GM12878 (cell line): ENCODE data around the gene PLCD1. TPM values are rescaled to one million over a fixed set of nuclear protein-coding genes. Genes with fewer than 3 reads are reported as not detected.

Experiments
- ASH2L ChIP-seq: fragments of 300-600, 200-600 bp; sonication (generic); IDR thresholded peaks from 2 replicates; pipeline ENCODE4 v1.6.1; 2017; ENCODE audit warnings: low read depth, mild to moderate bottlenecking, borderline replicate concordance
- EGR1 ChIP-seq, 2 experiments: IDR thresholded peaks; 1 replicate in 1 of 2; 2 replicates in 1 of 2; pipeline ENCODE4 v1.6.1; 2011 to 2012; ENCODE audit warnings: low read depth in 2 of 2, low read length in 2 of 2, borderline replicate concordance in 1 of 2, mild to moderate bottlenecking in 1 of 2, moderate library complexity in 1 of 2
- NFYB ChIP-seq: IDR thresholded peaks from 2 replicates; pipeline ENCODE4 v1.6.1; 2011; ENCODE audit warnings: low read depth, mild to moderate bottlenecking, low read length, improper control_type of control experiment, moderate library complexity; ENCODE audit not compliant: insufficient read depth
- SMAD5 ChIP-seq: IDR thresholded peaks from 2 replicates; pipeline ENCODE4 v1.6.1; 2016; ENCODE audit warnings: antibody characterized with exemption, low read depth
- SMARCA5 ChIP-seq: fragments of 450-650 bp; IDR thresholded peaks from 2 replicates; pipeline ENCODE4 v1.6.1; 2017; ENCODE audit warnings: mild to moderate bottlenecking
- polyA plus RNA-seq, 11 experiments: library from polyadenylated mRNA; depleted of rRNA in 4 of 11; unstranded in 6 of 11; stranded (reverse) in 5 of 11; fragments of >200 nt; fragmentation: Nextera tagmentation in 4 of 11; fragmentation: Illumina TruSeq in 1 of 11; extraction: Ambion mirVana in 4 of 11; extraction: Trizol in 1 of 11; gene quantifications; 1 replicate in 1 of 11; 2 replicates in 10 of 11; pipeline versions ENCODE4 v1.2.1 to v1.2.3, GENCODE V29; 2011 to 2016; ENCODE audit warnings: inconsistent platforms in 2 of 11, missing spikeins in 2 of 11, low read depth in 1 of 11
- total RNA-seq, 4 experiments: library from RNA; depleted of rRNA in 3 of 4; stranded (reverse); fragments of >200 nt in 3 of 4; fragmentation: Illumina TruSeq in 1 of 4; extraction: Trizol in 1 of 4; gene quantifications; 2 replicates each; pipeline versions ENCODE4 v1.2.1 to v1.2.3, GENCODE V29; 2013 to 2021
- TF ChIP-seq, protein P1 (sequence below): fragments of 450-650 bp; IDR thresholded peaks from 2 replicates; pipeline ENCODE4 v1.6.1; 2017; ENCODE audit warnings: mild to moderate bottlenecking
- TF ChIP-seq, protein P2 (sequence below): fragments of 150-350 bp; IDR thresholded peaks from 2 replicates; pipeline ENCODE4 v1.6.1; 2016; ENCODE audit warnings: low read depth, low read length

The PLCD1 gene
- total and polyA plus RNA-seq, 10 of the 15 experiments (the other 5 are each of a cell fraction or from before 2014, with no cell fraction given), result 0.20 to 3.9 (median 1.2) TPM; not detected in 1

- TF ChIP-seq, protein P1, sequence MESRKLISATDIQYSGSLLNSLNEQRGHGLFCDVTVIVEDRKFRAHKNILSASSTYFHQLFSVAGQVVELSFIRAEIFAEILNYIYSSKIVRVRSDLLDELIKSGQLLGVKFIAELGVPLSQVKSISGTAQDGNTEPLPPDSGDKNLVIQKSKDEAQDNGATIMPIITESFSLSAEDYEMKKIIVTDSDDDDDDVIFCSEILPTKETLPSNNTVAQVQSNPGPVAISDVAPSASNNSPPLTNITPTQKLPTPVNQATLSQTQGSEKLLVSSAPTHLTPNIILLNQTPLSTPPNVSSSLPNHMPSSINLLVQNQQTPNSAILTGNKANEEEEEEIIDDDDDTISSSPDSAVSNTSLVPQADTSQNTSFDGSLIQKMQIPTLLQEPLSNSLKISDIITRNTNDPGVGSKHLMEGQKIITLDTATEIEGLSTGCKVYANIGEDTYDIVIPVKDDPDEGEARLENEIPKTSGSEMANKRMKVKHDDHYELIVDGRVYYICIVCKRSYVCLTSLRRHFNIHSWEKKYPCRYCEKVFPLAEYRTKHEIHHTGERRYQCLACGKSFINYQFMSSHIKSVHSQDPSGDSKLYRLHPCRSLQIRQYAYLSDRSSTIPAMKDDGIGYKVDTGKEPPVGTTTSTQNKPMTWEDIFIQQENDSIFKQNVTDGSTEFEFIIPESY, result no peak
- peak; percentile 51; the same call in 1 of the 2 replicates for TF ChIP-seq SMAD5
- TF ChIP-seq EGR1 (IDR thresholded peaks at IDR 0.05; ENCODE audit: borderline replicate concordance in 1 of 2, low read depth in 2 of 2, low read length in 2 of 2), result peak; percentile 67 to 97
- no peak for TF ChIP-seq NFYB
- TF ChIP-seq ASH2L, result no peak
- TF ChIP-seq, protein P2, sequence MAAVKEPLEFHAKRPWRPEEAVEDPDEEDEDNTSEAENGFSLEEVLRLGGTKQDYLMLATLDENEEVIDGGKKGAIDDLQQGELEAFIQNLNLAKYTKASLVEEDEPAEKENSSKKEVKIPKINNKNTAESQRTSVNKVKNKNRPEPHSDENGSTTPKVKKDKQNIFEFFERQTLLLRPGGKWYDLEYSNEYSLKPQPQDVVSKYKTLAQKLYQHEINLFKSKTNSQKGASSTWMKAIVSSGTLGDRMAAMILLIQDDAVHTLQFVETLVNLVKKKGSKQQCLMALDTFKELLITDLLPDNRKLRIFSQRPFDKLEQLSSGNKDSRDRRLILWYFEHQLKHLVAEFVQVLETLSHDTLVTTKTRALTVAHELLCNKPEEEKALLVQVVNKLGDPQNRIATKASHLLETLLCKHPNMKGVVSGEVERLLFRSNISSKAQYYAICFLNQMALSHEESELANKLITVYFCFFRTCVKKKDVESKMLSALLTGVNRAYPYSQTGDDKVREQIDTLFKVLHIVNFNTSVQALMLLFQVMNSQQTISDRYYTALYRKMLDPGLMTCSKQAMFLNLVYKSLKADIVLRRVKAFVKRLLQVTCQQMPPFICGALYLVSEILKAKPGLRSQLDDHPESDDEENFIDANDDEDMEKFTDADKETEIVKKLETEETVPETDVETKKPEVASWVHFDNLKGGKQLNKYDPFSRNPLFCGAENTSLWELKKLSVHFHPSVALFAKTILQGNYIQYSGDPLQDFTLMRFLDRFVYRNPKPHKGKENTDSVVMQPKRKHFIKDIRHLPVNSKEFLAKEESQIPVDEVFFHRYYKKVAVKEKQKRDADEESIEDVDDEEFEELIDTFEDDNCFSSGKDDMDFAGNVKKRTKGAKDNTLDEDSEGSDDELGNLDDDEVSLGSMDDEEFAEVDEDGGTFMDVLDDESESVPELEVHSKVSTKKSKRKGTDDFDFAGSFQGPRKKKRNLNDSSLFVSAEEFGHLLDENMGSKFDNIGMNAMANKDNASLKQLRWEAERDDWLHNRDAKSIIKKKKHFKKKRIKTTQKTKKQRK, result no peak
- peak; percentile 64; the same call in 1 of the 2 replicates for TF ChIP-seq SMARCA5
Measured at GRCh38 chr3:37993820-37994638, 35.4 kb downstream of the PLCD1 start (continued).
